Esophagus squamous epithelium (tissue), 4 donors: ENCODE data around the gene PRR35.

ENCODE experiments used
- CTCF ChIP-seq, 6 experiments: fragments of 450-650 bp in 4 of 6; fragments of 200-600 bp in 2 of 6; sonication (generic) in 2 of 6; IDR thresholded peaks; one replicate each; pipeline ENCODE4 v1.5.1; 2016 to 2019; ENCODE audit warnings: antibody characterized with exemption in 6 of 6, mild to moderate bottlenecking in 4 of 6, moderate library complexity in 4 of 6
- POLR2A ChIP-seq, 4 donors: fragments of 450-650 bp; IDR thresholded peaks; one replicate each; pipeline ENCODE4 v1.6.1; 2017; ENCODE audit warnings: antibody characterized with exemption in 4 of 4, mild to moderate bottlenecking in 4 of 4, moderate library complexity in 3 of 4

- TF ChIP-seq POLR2A (IDR thresholded peaks at IDR 0.05), result no peak
- TF ChIP-seq CTCF (IDR thresholded peaks at IDR 0.05), result no peak
These were observed 10.5 kb upstream of the PRR35 start for GRCh38 chr16:549544-550263.
